ENCODE data around the gene EIF2S3.

DNA sequence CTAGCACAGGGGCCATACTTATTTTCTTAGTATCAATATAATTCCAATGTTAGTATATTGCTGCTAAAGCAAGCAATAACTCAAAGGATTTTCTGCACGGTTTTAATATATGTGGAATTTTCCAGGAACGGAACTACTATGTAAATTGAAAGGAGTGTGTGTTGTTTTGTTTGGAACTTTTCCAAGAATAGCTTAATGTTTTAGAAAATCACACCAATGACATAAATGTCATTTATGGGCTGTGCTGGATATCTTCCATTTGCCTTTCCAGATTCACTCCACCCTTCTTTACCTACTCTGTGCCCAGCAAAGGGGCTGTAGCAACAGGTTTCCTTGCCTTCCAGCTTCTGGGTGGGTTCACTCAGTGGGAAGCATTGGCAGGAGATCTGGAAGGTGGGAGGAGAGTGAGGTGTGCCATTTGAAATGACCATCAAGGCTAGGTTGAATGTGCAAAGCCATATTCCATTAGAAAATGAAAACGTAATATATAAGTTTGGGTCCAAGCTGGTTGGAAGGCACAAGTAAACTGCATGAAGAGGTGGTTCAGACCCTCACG lies 69.6 kb downstream of the EIF2S3 start:
- TF ChIP-seq, protein P1, sequence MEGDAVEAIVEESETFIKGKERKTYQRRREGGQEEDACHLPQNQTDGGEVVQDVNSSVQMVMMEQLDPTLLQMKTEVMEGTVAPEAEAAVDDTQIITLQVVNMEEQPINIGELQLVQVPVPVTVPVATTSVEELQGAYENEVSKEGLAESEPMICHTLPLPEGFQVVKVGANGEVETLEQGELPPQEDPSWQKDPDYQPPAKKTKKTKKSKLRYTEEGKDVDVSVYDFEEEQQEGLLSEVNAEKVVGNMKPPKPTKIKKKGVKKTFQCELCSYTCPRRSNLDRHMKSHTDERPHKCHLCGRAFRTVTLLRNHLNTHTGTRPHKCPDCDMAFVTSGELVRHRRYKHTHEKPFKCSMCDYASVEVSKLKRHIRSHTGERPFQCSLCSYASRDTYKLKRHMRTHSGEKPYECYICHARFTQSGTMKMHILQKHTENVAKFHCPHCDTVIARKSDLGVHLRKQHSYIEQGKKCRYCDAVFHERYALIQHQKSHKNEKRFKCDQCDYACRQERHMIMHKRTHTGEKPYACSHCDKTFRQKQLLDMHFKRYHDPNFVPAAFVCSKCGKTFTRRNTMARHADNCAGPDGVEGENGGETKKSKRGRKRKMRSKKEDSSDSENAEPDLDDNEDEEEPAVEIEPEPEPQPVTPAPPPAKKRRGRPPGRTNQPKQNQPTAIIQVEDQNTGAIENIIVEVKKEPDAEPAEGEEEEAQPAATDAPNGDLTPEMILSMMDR (IDR thresholded peaks at IDR 0.05; ENCODE audit: poor library complexity) = no peak
- no peak for TF ChIP-seq EZH2phosphoT487 (IDR thresholded peaks at IDR 0.05; ENCODE audit: low read depth, severe bottlenecking, unreplicated experiment)
